GM18517 (cell line): Measurements from ENCODE around the gene TAAR9.

ENCODE experiments used
- ATAC-seq: cut with Tn5 transposase; IDR thresholded peaks from one replicate; pipeline ENCODE4 v1.9.1; 2021; ENCODE audit warnings: mild to moderate bottlenecking, moderate library complexity; ENCODE audit not compliant: unreplicated experiment

Gene TAAR9

DNA sequence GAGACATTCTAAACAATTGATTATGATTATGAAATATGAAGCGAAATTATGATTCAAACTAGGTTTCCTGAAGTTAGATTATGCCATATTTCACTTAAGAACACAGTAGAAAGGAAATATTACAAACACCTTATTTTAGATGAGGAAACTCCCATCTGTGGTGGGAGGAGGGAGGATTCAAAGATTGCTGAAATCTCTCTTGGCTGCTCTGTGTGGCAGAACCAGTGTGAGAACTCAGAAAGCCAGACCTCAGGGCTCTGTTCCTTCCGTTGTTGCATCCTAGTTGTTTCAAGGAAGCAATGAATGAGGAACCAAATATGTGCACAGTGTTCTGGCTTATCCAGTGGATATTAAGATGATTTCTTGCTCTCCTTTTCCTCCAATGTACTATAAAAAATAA is 49.3 kb downstream of the TAAR9 start:
- no peak for ATAC-seq
